ENCODE measurements around the gene THOP1. TPM values are rescaled to one million over a fixed set of nuclear protein-coding genes. Genes with fewer than 3 reads are reported as not detected.
A peak's percentile ranks its signal among the peaks of the same experiment; 100 is the strongest.

THOP1 gene
- total and polyA plus RNA-seq, 4 donors = 23.8 to 71.9 (median 64.6) TPM

GRCh38 chr19:2783781-2784145 lies 1.5 kb upstream of the THOP1 start:
- TF ChIP-seq, protein P1, sequence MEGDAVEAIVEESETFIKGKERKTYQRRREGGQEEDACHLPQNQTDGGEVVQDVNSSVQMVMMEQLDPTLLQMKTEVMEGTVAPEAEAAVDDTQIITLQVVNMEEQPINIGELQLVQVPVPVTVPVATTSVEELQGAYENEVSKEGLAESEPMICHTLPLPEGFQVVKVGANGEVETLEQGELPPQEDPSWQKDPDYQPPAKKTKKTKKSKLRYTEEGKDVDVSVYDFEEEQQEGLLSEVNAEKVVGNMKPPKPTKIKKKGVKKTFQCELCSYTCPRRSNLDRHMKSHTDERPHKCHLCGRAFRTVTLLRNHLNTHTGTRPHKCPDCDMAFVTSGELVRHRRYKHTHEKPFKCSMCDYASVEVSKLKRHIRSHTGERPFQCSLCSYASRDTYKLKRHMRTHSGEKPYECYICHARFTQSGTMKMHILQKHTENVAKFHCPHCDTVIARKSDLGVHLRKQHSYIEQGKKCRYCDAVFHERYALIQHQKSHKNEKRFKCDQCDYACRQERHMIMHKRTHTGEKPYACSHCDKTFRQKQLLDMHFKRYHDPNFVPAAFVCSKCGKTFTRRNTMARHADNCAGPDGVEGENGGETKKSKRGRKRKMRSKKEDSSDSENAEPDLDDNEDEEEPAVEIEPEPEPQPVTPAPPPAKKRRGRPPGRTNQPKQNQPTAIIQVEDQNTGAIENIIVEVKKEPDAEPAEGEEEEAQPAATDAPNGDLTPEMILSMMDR (IDR thresholded peaks at IDR 0.05; ENCODE audit: control extremely low read depth, extremely low read depth) = no peak
- DNase-seq = no peak
- Histone ChIP-seq H3K36me3 (ENCODE audit: control insufficient read depth in 4 of 4, insufficient read depth in 4 of 4, low read length in 4 of 4) (peaks cover 0 to 8% (median 0%) of the 10 kb centered on the region in 4 donors), H3K4me1 (ENCODE audit: control insufficient read depth in 5 of 5, insufficient read depth in 5 of 5, low read length in 5 of 5) (peaks cover 11 to 25% (median 16%) of the 10 kb centered on the region in 5 donors), H3K4me3 (no peak overlapping the region), H3K27ac (ENCODE audit: low read depth in 1 of 2, low read length in 1 of 2) (peak overlapping the region; percentile 58 to 83), H3K9ac (ENCODE audit: insufficient read depth in 1 of 2, low read length in 2 of 2) (peak overlapping the region in 1 of 2 donors; percentile 50), H3K27me3 (ENCODE audit: control insufficient read depth in 3 of 3, insufficient read depth in 3 of 3, low read length in 2 of 3) (no peaks in the 10 kb centered on the region), H3K9me3 (ENCODE audit: control insufficient read depth in 4 of 4, insufficient read depth in 3 of 4, low read length in 3 of 4) (no peaks in the 10 kb centered on the region)
- no peak for ATAC-seq (ENCODE audit: insufficient read depth, low FRiP score)
- 75 to 79% methylated on average over 7 of the region's 7 CpGs for WGBS, 2 donors

- Histone ChIP-seq H3K27ac (ENCODE audit: low read depth in 1 of 2, low read length in 1 of 2) (no peak overlapping the region), H3K9me3 (ENCODE audit: control insufficient read depth in 4 of 4, insufficient read depth in 3 of 4, low read length in 3 of 4) (no peaks in the 10 kb centered on the region), H3K4me1 (ENCODE audit: control insufficient read depth in 5 of 5, insufficient read depth in 5 of 5, low read length in 5 of 5) (peaks cover 1 to 17% (median 8%) of the 10 kb centered on the region in 5 donors), H3K36me3 (ENCODE audit: control insufficient read depth in 4 of 4, insufficient read depth in 4 of 4, low read length in 4 of 4) (peaks cover 0 to 16% (median 6%) of the 10 kb centered on the region in 4 donors), H3K27me3 (ENCODE audit: control insufficient read depth in 3 of 3, insufficient read depth in 3 of 3, low read length in 2 of 3) (no peaks in the 10 kb centered on the region), H3K9ac (ENCODE audit: insufficient read depth in 1 of 2, low read length in 2 of 2) (no peak overlapping the region), H3K4me3 (no peak overlapping the region)
- DNase-seq (no peak), ATAC-seq (ENCODE audit: insufficient read depth, low FRiP score) (no peak)
- TF ChIP-seq, protein P1 (IDR thresholded peaks at IDR 0.05; ENCODE audit: control extremely low read depth, extremely low read depth) = no peak
- 93 to 96% methylated on average over 8 of the region's 8 CpGs for WGBS, 2 donors
These were observed 1.8 kb downstream of the THOP1 start for GRCh38 chr19:2787115-2787514.

GRCh38 chr19:2788237-2788636 lies 2.9 kb downstream of the THOP1 start:
- ATAC-seq (ENCODE audit: insufficient read depth, low FRiP score) (no peak), DNase-seq (no peak)
- Histone ChIP-seq H3K27me3 (ENCODE audit: control insufficient read depth in 3 of 3, insufficient read depth in 3 of 3, low read length in 2 of 3) (no peaks in the 10 kb centered on the region), H3K36me3 (ENCODE audit: control insufficient read depth in 4 of 4, insufficient read depth in 4 of 4, low read length in 4 of 4) (peaks cover 0 to 16% (median 6%) of the 10 kb centered on the region in 4 donors), H3K9ac (ENCODE audit: insufficient read depth in 1 of 2, low read length in 2 of 2) (no peak overlapping the region), H3K9me3 (ENCODE audit: control insufficient read depth in 4 of 4, insufficient read depth in 3 of 4, low read length in 3 of 4) (no peaks in the 10 kb centered on the region), H3K27ac (ENCODE audit: low read depth in 1 of 2, low read length in 1 of 2) (no peak overlapping the region), H3K4me3 (no peak overlapping the region), H3K4me1 (ENCODE audit: control insufficient read depth in 5 of 5, insufficient read depth in 5 of 5, low read length in 5 of 5) (peaks cover 0 to 11% (median 6%) of the 10 kb centered on the region in 5 donors)
- TF ChIP-seq, protein P1 (IDR thresholded peaks at IDR 0.05; ENCODE audit: control extremely low read depth, extremely low read depth) = no peak
- WGBS, 2 donors = 86 to 93% methylated on average over 5 of the region's 5 CpGs

DNA sequence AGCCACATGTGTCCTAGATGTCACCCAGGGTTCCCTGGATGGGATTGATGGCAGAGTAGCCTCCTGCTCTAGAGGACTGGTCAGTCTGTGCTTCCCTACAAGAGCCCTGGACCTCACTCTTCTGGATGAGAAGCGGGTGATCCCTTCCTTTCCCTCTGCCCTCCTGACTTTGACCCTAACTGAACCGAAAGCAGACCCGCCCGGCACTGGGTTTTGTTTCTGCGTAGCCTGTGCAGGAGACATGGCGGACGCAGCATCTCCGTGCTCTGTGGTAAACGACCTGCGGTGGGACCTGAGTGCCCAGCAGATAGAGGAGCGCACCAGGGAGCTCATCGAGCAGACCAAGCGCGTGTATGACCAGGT lies 4.9 kb downstream of the THOP1 start:
- Histone ChIP-seq H3K27me3 (ENCODE audit: control insufficient read depth in 3 of 3, insufficient read depth in 3 of 3, low read length in 2 of 3) (no peaks in the 10 kb centered on the region), H3K9me3 (ENCODE audit: control insufficient read depth in 4 of 4, insufficient read depth in 3 of 4, low read length in 3 of 4) (no peaks in the 10 kb centered on the region), H3K4me1 (ENCODE audit: control insufficient read depth in 5 of 5, insufficient read depth in 5 of 5, low read length in 5 of 5) (peaks cover 0 to 8% (median 0%) of the 10 kb centered on the region in 5 donors), H3K4me3 (no peak overlapping the region), H3K36me3 (ENCODE audit: control insufficient read depth in 4 of 4, insufficient read depth in 4 of 4, low read length in 4 of 4) (peaks cover 0 to 26% (median 8%) of the 10 kb centered on the region in 4 donors), H3K9ac (ENCODE audit: insufficient read depth in 1 of 2, low read length in 2 of 2) (no peak overlapping the region), H3K27ac (ENCODE audit: low read depth in 1 of 2, low read length in 1 of 2) (no peak overlapping the region)
- WGBS, 2 donors = 97% methylated on average over 14 of the region's 14 CpGs
- TF ChIP-seq, protein P1 (IDR thresholded peaks at IDR 0.05; ENCODE audit: control extremely low read depth, extremely low read depth) = no peak
- DNase-seq = no peak
- ATAC-seq (ENCODE audit: insufficient read depth, low FRiP score) = no peak

All from lung (tissue), 12 donors.